GM18511 (cell line): ENCODE results near the gene KIF5A.
A peak's percentile ranks its signal among the peaks of the same experiment; 100 is the strongest.

Experiments
- ATAC-seq: cut with Tn5 transposase; IDR thresholded peaks from one replicate; pipeline ENCODE4 v1.9.1; 2021; ENCODE audit warnings: mild to moderate bottlenecking, moderate library complexity; ENCODE audit not compliant: unreplicated experiment

KIF5A gene

DNA sequence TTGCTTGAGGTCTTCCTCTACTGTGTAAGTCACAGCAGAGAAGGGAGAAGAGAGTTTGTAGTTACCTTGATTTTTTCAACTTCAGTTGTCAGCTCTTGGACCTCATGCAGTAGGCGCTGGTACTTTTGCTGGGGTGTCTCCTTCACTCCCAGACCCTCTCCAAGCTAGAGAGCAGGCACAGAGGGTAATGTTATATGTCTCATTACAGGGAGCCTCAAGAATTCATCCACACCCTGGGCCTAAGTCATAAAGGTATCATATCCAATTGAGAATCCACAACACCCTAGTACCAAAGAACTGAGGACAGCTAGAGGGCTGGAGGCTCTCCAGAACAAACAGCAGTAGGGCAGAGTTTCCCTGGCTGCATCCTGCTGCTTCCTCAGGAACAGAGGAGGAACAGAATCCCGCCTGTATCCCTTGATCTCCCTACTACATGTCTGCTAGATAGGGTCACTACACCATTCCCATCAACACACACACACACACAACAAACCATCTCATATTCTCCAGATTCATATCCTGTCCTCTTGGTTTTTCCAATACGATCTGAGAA lies 14.8 kb upstream of the KIF5A start:
- no peak for ATAC-seq

DNA sequence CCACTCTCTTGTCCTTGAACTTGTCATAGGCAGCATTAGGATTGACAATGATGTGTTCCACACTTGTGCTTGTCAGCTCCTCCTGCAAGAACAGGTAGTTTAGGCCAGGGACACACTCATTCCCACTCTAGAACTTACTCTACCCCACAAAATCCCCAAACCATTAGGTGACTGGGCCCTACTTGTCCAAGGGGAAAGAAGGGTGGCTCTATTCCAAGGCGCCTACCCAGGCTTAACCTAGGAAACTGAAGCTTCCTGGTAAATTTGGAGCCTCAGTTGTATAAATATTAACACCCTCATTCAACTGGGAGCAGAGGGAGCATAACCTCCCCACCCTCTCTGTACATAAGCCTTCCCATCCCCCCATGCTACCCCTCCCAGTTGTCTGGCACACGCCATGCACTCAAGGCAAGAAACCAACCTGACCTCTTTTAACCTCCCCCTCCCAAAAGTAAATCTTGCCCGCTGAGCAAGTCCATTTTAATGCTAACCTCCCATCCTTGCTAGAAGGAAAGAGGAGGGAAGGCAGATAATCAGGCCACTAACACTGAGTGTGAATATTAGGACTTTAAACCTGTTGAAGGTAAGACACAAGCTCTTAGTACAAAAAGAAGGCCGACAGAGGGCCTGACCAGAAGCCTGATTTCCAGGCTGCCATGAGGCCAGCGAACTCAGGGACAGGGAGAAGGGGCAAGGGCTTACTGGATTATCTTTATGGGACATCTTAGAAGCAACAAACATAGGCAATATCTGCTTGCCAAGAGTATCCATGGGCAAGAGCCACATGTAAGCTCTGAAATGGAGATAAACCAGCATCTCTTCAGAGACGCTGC lies 13.9 kb upstream of the KIF5A start:
- ATAC-seq: no peak

DNA sequence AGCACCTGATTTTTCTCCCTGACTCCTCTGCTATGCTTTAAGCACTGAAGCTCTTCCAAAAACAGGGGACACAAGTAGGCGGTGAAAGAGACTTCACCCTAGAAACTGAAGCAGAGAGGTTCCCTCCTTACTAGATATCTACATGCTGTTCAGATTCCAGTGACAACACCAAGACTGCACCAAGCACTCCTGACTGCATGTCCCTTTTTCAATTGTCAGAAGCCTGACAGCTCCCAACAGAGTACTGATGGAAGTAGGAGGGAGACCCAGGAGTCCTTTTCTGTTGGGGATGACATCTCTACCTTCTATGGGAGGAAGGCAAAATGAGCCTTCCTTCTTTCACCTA lies 13.3 kb upstream of the KIF5A start:
- ATAC-seq: no peak

DNA sequence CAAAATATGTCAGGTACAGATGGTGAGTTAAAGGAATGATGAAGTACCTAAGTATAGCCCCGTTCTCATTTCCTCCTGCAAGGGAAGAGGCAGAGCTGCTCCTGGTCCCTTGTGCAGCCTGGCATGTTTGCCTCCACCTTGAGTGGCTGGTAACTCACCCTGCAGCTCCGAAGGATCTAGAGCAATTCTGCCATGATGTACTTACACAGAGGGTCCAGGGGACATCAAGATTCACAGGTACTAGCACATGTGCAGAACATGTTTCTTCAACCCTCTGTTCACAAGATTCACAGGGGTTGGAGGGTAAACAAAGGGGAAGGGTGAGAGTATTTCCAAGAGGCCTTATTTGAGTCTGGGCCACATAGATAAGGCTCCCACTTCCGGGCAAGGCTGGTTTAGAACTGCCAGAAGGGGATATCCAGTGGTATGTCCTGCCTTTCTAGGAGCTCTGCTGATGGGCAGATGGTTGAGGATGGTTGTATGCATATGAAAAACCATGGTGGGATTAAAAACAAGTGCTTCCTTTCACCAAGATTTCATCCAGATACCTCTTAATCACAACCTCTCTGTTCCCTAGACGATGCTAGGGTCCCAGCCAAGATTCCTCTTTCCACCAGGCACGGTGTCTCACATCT lies 10.6 kb upstream of the KIF5A start:
- no peak for ATAC-seq

DNA sequence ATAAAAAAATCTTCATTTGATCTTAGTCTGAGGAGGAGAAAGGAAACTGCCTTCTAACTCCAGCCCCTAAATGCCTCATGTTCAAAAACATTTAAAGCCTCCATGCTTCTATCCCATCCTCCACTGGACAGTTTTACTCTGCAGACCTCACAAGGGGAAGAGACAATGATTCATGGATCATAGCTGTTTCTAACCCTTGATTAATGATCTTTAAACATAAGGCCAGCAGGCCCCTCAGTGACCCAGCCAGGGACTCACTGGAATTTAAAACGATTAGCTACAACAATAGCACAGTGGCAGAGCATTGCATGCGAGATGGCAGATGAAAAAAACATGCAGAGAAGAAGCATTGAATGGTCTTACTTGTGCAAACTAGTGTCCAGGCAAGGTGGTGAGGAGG lies 8.8 kb upstream of the KIF5A start:
- no peak for ATAC-seq

DNA sequence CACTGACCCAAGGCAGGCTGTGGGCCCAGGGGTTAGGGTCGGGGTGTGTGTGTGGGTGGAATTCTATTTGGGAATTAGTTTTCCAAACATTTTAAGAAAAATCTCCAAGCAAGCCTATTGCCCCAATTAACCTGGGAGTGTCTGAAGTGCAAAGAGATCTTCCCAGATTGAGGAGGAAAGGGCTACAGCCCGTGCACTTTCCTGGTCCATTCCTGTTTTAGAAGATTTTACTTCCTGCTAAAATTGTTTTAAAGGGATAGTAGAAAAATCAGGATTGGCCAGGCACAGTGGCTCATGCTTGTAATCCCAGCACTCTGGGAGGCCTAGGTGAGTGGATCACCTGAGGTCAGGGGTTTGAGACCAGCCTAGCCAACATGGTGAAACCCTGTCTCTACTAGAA lies 8.1 kb upstream of the KIF5A start:
- no peak for ATAC-seq

DNA sequence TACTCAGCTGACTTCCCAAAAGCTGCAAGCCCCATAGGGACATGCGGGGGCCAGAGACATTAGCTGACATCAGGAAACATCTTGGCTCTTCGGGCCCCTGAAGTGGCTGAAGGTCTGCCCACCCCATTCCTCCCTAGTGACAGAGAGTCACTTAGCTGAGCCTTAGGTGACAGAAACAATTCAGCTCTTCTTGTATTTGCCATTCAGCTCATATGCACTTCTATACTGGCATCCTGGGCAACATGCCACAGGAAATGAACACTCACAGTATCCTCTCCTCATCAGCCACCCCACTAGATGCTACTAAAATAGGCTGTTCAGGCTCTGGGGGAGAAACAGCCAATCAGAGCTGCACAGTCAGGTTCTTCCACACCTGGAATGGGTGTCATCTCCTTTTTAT lies 6.3 kb upstream of the KIF5A start:
- no peak for ATAC-seq

DNA sequence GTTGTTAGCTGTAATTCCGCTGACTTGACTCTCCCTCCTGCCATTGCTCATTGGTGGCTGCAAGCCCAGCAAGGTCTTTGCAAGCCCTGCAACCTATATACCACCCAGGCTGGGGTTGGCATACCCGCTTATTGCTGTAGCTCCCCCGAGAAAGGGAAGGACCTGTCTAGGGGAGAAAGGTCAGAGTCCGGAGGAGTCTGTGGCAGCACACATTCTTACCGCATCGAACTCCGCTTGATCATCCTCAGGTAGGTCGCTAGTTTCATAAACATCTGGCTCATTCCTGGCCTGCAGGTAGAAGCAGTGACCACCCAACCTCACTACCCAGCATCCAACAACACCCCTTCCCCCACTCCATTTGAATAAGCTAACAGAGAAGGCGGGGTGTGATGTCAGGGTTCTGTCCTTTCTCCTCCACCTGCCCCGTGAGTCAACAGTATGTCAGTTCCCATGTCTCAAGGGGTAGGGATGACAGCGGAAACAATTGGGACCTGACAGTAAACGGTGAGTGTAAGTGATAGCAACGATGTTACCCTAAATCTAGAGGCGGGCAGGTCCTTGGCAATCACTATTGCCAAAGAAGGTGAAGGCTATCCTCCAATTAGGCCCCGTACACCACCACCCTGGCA lies 3.9 kb upstream of the KIF5A start:
- ATAC-seq: no peak

DNA sequence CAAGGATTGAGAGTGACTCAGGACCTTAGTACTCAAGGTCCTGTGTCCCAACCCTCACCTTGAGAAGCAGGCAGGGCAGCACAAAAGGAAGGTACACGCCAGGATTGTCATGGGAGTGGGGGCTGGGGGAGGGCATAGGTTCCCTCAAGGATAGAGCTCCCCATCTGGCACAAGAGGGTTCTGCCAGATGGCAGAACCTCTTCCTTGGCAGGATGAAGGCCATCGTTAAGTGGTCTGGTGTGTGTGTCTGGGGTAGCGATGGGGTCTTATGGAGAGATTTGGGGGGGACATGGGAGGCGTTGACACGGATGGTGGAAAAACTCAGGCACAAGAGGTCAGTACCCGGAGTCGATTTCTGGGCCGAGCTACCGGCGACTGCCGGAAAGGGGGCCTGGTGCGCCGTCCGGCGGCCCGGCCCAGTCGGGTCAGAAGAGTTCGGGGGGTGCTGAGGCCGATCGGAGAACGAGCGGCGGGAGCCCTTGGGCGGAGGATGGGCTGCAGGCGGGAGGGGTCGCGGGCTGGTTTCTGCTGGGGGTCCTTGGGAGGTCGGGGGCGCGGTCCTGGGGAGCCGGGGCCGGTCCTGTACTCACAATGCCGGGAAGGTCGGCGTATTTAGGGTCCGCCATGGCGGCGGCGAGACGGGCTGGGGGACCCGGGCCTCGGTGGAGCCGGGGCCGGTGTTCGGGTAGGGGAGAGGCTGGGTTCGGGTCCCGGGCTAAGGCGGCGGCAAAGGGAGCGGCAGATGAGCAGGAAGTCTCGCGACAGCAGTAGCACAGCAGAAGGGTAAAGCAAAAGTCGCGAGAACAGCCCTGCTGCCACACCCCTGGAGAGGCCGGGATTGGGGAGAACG lies 3.2 kb upstream of the KIF5A start, which contains the start of gene DCTN2:
Gene DCTN2 (minus strand): TSS at position 755 of the 850 bp plus-strand sequence. CDS start 129 bp downstream, at position 626.
- ATAC-seq: peak; percentile 98

DNA sequence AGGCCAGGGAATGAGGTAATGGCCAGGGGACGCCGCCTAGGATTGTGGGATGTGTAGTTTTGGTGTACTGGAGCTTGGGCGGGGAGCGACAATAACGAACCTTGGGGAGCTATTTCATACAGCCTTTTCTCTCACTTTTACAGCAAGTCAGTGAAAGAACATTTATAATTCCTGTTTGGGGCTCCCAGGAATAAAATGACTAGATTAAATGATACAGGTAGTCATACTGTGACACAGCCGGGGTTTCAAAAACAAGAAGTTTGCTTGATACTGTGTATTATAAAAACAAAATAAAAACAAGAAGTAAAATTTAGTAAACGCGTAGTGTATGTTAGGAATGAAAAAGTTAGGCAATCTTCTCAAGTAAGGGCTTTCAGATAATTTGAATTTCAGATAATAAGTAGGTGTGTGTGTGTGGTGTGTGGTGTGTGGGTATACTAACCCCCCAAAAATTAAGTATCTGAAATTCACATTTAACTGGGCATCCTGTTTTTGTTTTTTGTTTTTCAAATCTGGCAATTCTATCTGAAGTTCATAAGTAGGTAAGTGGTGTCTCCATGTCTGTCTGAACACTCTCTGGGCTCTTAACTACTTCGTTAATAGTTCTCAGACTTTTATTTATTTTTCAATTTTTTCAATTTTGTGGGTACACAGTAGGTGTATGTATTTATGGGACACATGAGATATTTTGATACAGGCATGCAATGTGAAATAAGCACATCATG lies 2.4 kb upstream of the KIF5A start:
- no peak for ATAC-seq

DNA sequence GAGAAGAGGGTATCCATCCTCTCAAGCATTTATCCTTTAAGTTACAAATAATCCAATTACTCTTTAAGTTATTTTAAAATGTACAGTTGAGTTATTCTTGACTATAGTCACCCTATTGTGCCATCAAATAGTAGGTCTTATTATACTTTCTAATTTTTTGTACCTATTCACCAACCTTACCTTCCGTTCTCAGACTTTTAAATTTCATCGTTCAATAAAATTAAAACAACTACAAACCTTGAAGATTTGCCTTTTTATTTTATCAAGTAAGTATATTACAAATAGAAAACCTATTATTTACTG lies 1.9 kb upstream of the KIF5A start:
- ATAC-seq: no peak

DNA sequence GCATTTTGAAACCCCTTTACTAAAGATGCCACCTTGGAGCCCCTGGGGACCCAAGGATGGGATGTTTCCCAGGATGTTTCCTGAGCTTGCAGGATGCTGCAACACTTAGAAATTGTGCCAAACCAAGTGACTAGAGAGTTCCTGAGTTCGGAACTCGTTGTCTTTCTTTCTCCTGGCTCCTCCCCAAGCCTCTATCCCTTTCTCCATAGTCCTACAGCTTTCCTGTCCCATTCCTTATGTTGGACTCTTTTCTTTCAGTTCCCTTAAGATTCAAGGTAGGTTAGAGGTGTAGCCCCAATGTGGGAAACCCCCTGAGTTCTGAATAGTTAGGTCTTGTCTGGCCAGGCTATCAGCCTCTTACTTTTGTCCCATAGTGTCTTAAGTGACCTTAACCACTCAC lies 1.4 kb upstream of the KIF5A start:
- no peak for ATAC-seq

DNA sequence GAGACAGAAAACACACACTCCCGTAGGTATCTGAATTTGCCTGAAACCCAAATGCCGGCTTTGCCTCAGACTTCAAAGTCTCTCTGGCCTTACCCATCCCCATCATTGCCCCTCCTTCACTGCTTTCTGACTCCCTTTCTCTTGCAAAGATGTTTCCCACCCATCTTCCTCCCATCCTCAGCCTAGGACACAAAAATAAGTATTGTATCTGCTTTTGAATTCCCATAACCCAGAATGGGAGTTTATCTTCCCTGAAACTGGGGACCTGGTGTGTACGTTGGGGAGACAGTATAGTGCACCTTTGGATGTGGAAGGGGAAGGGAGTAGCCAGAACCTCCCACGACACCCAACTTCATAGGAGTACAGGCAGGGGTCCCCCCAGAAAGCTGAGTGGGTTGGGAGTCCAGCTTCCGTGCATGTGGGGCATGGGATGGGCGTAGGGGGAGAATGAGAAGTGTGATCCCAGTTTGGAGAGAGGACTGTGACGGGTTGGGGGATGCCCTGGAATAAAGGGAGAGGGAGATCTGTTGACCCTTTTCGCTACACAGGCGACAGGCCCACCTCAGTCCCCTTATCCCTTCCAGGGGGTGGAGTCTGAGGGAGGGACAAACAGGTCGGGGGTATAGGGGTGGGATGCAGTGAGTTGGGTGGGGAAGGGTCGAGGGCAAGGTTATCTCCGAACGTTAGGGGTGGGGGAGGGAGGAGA lies 488 bp upstream of the KIF5A start:
- no peak for ATAC-seq

DNA sequence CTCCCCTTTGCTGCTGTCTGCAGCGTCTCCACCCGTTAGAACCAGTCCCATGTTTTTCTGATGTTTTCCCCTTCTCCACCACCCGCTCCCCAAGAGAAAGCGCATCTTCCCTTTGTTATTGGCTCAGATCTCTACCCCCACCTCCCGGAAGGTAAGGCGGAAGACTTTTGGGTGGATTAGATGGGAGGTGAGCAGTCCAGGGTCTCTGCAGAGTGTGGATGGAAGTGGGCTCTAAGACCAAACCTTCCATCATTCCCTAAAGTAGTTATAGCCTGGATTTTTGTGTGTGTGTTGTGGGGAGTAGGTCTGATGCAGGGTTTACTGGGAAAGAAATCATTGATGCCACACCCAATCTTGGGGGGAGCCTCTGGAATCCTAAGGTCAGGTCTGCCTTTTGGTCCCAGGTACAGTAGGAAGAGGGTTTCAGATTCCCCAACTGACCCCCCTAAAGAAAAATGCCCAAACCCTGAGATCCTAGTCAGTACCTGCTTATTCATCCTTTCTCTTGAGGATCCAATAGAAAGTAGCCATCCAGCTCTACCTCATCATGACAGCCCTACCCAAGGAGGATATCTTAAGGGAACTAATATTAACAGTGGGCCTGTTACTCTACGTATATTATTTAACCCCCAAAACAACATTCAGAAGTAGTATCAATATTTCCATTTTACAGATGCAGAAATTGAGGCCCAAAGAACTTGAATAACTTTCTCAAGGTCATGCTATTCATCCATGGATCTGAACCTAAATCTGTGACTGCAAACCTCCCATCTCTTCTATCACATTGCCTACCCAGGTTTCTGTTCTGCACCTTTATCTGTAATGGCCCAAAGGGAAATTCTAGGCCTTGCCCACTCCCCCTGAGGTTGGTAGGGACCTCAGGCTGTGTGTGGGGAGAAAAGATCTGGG lies 1.1 kb downstream of the KIF5A start:
- ATAC-seq: no peak

DNA sequence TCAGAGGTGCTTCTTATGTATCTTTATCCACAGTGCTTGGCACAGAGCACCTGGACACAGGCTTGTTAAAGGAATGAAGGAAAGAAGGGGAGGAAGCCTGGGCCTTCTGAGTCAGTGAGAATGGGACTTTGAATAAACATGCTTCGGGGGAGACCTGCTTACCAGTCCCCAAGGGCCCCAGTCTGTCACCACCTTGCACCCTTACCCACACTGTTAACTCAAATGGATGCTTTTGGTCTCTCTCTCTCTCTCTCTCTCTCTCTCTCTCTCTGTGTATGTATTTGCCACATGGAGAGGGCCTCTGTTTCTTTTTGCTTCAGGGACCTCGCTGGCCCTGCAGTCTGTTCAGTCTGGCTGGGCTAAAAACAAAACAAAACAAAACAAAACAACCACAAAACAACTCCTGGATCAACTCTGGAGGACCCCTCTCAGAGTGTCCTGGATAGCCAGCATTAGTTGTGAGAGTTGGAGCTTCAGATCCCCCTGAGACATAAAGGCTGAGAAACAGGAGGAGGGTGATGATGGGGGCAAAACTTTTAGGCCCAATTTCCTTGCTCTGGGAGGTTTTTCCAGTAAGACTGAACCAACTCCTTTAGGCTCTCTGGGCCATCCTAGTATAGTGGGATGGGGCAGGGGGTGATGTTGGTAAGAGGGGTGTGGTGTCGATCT lies 1.9 kb downstream of the KIF5A start:
- no peak for ATAC-seq

DNA sequence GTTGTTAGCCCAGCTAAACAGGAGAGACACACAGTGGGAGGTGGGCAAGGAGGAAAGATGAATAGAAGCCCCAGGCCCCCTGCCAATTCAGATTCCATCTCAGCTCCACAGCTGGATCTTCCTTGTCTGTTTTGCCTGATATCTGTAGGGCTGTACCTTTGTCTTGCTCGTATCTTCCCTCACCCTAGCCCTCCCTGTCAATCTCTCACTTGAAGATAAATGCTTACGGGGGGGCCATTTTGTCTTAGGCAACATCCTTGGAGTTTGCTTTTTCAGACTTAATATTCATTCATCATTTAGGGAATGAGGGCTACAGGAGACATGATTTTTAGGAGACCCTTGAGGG lies 2.4 kb downstream of the KIF5A start:
- ATAC-seq: no peak

DNA sequence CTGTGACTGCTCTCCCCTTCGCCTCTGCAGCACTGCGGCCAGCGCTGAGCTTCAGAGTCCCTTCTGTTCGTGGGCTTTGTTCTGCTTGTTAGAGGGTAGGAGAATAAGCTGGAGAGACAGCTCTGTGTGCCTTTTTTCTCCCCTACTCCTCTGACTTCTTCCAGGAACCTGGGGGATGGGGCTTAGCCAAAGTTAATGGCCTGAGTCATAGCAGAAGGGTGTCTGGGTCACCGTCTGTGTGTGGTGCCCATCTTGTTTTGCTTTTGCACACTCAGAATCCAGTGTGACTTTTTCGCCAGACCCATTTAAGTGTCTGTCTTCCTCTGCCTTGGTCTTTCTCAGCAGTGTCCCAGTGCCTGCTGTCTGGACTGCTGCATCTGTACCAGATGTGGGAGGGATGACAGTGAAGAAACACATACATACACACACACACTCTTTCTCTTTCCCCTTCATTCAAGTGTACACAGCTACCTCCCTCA lies 3.0 kb downstream of the KIF5A start:
- no peak for ATAC-seq
